GM18868 (cell line): ENCODE measurements around the gene ISG15.
A peak's percentile ranks its signal among the peaks of the same experiment; 100 is the strongest.
"Not testable (repeated sequence)": the region's sequence is repeated elsewhere in the genome, so short reads cannot be mapped to it uniquely, and the experiment has no call there.

Experiments
- ATAC-seq: cut with Tn5 transposase; IDR thresholded peaks from one replicate; pipeline ENCODE4 v1.9.1; 2021; ENCODE audit warnings: mild to moderate bottlenecking, moderate library complexity; ENCODE audit not compliant: unreplicated experiment

Gene ISG15

DNA sequence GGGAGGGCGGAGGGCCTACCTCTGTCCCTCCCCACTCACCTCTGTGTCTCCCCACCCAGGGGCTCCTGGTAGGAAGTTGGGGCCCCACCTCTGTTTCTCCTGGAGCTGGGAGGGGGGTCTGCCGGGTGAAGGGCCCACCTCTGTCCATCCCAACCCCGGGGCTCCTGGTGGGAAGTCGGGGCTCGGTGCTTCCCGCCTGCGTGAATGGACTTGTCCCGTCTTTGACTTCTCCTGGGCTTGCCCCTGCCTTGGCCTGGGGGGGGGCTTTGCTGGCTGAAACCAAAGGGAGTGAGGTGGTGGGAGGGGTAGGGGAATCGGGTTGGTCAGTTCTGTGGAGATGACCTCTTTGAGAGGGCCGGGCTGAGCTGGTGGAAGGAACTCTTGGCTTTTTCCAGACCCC lies 12.4 kb downstream of the ISG15 start:
- no peak for ATAC-seq

DNA sequence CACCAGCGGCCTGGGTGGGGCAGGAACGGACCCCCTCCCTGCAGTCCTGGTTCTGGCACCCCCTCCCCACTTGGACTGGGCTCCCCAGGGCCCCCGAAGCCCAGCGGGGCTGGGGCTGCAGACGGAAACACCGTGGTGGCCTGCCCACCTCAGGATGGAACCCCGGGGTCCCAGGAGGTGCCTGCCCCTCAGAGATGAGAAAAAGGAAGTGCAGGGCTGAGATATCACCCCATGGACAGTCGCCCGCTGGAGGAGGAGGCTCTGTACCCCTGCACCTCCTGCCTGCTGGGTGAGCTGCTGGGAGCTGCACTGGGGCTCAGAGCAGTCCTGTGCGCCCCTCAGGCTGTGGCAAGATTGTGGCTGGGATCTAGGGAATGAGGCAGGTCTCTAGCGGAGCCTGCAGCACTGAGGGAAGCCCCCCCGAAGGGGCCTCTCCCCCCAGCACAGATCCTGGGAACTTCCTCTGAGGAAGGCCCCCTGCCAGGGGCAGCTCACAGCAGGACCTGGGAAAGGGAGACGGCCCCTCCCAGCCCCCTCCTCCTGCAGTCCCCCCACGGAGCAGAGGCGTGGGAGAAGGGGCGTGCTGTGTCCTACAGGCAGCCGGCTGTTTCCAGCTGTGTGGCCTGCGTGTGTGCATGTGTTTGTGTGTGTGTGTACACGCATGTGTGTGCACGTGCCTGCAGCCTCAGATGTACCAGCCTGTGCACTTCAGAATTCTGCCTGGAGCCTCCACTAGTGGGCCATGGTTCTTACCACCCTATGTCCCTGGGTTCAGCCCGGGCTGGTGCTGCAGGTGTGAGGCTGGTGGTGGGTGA lies 13.5 kb downstream of the ISG15 start:
- no peak for ATAC-seq

DNA sequence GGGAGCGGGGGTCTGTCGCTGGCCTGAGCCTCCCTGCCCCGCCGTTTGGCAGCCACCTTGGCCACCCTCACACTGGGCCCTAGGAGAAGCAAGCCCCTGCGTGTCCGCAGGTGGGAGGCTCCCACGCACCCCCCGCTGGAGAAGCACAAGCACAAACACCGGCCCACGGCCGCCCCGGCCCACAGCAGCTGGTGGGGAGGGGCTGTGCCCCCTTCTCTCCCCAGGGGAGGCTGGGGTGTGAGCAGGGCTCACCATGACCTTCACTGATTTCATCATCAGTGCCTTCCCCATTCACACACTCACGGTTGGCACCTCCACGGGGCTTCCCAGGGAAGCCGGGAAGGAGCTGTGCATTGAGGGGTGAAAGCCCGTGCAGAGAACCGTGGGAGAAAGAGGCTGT lies 14.5 kb downstream of the ISG15 start:
- no peak for ATAC-seq

GRCh38 chr1:1030867-1031658 lies 17.8 kb downstream of the ISG15 start:
- not testable (repeated sequence) for ATAC-seq

- ATAC-seq: no peak
These were observed 18.4 kb downstream of the ISG15 start for GRCh38 chr1:1031659-1032235.

DNA sequence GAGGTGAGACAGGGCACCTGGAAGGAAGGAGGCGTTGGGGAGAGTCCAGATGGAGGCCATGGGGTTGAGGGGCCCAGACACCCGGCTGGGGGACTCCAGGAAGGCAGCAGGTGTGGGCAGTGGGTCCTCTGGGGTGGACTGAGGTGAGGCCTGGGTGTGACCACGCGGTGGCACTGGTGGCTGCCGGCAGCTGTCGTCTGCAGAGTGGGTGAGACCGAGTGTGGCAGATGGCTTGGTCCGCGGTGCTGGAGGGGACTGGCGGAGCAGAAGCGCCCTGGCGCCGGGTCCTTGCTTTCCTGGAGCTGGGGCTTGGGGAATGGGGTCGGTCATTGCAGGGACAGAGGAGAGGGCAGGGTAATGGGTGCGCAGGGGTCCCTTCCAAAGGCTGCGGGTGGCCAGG lies 19.1 kb downstream of the ISG15 start:
- ATAC-seq: no peak

DNA sequence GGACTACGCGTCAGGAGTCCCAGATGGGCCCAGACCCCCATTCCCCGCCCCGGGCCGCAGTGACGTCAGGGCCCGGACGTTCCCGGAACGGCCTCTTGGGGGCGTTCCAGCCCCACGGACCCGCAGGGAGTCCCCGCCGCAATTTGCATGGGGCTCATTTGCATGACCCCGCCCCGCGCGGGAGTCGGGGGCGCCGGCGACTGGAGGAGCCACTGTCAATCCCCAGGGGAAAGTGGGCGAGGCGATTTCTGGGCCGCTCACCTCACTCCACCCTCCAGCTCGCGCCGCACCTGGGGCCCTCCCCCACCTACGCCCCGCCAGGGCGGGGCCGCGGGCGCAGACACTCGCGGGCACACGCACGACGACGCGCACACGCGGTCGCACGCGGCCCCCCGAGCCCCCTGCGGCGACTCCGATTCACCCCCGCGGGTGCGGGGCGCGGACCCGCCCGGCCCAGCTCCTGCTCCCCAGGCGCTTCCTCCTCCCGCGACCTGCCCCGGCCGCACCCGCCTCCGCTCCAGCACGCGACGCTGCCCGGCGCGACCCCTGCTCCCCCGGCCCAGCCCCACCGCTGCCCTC lies 19.8 kb downstream of the ISG15 start:
- ATAC-seq: peak; percentile 75

DNA sequence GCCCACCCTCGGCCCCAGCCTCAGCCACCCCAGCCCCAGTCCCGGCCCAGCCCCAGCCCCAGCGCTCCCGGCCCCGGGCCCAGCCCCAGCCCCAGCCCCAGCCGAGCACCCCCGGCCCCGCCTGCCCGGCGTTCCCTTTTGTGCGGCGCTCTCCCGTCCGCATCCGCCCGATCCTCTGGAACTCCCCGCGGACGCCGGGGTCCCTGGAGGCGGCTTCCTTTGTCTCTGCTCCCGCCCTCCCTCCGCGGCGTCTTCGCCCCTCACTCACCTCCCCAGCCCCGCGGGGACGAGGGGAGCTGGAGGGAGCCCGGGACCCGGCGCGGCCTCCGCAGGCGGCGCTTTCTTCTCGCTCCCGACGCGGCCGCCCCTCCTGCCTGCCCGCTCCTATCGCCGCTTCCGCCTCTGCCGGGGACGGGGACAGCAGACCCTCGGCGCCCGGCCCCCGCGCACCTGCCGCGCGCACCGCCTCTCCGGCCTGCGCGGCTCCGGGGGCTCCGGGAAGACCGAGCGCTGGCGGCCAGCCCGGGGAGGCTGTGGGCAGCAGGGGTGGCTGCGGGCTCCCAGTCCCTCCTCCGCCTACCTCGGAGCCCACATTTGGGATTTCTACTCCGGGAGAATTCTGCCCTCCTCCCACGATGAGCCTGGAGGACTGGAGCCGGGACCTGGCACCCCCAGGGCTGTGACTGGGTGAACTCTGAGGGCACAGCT lies 20.6 kb downstream of the ISG15 start:
- ATAC-seq: no peak

GRCh38 chr1:1034439-1034781 lies 21.1 kb downstream of the ISG15 start:
- no peak for ATAC-seq

DNA sequence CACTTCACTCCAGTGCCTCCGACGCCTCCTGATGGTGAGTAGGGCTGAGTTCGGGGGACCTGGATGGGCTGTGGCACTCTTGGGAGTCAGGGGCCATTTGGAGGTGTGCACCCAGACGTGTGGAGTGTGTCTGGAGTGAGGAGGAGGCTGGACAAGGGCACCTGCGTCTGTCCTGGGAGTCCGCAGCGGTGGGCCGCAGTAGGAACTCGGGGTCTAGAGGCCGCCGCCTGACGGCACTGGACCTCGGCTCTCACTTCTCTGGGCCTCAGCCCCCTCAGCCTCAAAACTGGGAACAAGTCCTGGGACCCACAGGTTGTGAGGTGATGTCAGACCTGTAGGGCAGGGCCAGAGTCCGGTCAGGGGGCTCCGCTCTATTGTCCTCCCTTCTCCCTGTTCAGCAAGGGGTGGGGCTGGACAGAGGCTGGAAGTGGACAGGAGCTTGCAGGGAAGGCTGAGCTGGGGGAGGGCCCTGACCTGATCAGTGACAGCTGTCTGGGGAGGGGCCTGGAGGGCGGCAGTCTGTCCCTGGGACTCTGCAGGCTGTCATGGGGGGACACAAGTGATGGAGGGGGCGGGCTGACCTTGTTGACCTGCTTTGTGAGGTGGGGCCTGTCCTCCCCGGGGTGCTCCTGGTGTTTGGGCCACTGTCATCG lies 22.1 kb downstream of the ISG15 start:
- no peak for ATAC-seq

DNA sequence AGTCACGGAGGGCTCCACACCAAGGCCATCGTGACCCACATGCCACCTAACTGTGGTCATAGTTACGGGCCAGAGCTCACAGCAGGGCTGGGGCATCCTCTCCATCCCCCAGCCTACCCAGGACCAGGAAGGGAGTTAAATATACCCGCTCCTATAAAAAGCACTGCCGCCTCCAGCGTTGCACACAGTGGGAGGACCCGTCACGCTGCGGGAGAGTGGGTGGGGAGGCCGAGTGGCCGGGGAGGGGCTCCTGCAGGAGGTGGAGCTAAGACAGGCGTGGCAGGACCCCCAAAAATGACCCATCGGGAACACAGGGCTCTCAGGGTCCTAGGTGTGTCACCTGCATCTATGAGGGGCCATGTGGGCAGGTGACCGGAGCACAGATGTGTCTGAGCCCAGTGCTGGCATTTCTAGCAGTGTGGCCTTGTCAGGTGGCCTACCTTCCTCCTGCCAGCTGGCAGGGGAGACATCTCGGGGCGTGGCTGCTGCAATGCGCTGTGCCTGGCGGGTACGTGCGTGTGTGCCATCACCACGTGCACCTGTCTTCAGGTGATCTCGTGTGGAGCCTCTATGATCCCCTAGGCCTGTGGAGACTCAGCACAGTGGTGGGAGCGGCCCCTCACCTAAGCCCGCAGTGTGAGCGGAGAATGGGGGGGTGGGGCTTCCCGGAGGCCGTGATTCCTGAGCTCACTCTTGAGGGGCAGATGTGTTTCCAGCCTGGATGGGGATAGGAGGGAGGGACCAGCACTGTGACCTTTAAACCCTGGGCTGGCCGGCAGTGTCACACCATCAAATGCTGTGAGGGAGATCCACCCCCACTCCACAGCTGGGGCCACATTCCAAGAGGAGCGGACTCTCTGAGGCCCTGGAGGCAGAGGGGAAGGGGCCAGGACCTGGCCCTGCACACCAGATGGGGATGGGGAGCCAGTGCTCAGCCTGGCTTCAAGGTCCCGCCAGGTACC lies 24.4 kb downstream of the ISG15 start:
- no peak for ATAC-seq

DNA sequence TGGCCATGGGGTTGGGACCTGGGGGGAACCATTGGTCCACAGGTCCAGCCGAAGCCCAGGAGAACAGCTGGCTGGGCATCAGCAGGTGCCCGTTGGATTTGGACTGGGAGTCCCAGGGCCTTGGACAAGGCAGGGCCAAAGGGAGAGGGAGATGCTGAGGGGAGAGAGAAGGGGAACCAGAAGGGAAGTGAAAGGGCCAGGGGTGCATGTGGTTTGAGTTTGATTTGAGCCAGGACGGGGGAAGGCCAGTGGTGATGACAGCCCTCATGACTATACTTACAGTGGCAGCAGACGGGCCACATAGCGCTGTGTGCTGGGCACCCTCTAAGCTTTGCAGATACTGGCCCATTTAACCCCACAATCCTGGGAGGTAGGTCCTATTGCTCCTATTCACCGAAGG lies 25.4 kb downstream of the ISG15 start:
- ATAC-seq: peak; percentile 58

- ATAC-seq: no peak
These were observed 26.0 kb downstream of the ISG15 start for GRCh38 chr1:1039145-1039910.

GRCh38 chr1:1040004-1040991 lies 27.0 kb downstream of the ISG15 start:
- peak; percentile 49 for ATAC-seq

- ATAC-seq: no peak
These were observed 27.8 kb downstream of the ISG15 start for GRCh38 chr1:1041092-1041523.

DNA sequence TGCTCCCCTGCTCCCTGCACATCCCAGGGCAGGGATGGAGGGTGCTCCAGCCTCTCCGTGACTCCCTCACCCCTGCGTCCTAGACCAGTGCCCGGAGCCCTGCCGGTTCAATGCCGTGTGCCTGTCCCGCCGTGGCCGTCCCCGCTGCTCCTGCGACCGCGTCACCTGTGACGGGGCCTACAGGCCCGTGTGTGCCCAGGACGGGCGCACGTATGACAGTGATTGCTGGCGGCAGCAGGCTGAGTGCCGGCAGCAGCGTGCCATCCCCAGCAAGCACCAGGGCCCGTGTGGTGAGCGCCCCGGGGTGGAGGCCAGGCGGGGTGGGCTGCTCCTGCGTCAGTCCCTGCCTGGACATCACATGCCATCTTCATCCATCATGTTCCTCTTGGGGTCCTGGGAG lies 28.6 kb downstream of the ISG15 start:
- no peak for ATAC-seq

DNA sequence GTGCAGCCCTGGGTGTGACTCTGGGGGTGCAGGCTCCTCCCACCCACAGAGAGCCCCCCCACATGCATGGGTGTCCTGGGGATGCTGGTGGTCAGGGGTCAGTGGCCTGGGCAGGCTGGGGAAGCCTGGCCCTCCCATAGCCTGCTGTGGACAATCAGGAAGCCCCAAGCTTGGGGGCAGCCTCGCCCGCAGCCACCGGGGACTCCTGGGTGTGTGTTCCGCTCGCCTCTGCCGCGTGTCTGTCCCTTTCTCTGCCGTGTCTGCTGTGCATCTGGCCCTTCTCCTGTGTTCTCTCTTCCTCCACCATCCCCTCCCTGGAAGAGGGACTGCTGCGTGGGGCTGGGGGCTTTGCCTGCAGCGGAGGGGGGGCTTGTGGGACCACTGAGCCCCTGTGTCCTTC lies 29.5 kb downstream of the ISG15 start:
- no peak for ATAC-seq
